Vagina (tissue), 2 donors: ENCODE results near the gene CCNQ. TPM values are rescaled to one million over a fixed set of nuclear protein-coding genes. Genes with fewer than 3 reads are reported as not detected.

ENCODE experiments used
- DNase-seq, 2 donors: peaks; one replicate each; pipeline ENCODE4 v3.0.0-alpha.2; 2017; ENCODE audit errors: extremely low spot score in 2 of 2
- H3K27ac ChIP-seq: fragments of 200-600 bp; sonication (generic); one replicate; pipeline ENCODE4 v1.5.1; 2019
- H3K27me3 ChIP-seq: fragments of 200-600 bp; sonication (generic); one replicate; pipeline ENCODE4 v1.5.1; 2019
- H3K36me3 ChIP-seq, 2 donors: fragments of 200-600 bp; sonication (generic); one replicate each; pipeline ENCODE4 v1.5.1; 2017 to 2019
- H3K4me1 ChIP-seq: fragments of 200-600 bp; sonication (generic); one replicate; pipeline ENCODE4 v1.5.1; 2019
- H3K4me3 ChIP-seq, 2 donors: fragments of 200-600 bp; sonication (generic); 1 replicate in 1 of 2; 2 replicates in 1 of 2; pipeline ENCODE4 v1.5.1; 2016 to 2019
- H3K9me3 ChIP-seq: fragments of 200-600 bp; sonication (generic); one replicate; pipeline ENCODE4 v1.5.1; 2019
- POLR2A ChIP-seq, 2 donors: fragments of 450-650 bp; IDR thresholded peaks; one replicate each; pipeline ENCODE4 v1.6.1; 2017; ENCODE audit warnings: antibody characterized with exemption in 2 of 2, mild to moderate bottlenecking in 2 of 2, moderate library complexity in 2 of 2
- POLR2AphosphoS5 ChIP-seq, 2 donors: sonication (generic); formaldehyde crosslinking; IDR thresholded peaks; one replicate each; pipeline ENCODE4 v1.9.0; 2017; ENCODE audit warnings: antibody characterized with exemption in 2 of 2, mild to moderate bottlenecking in 2 of 2, low read depth in 1 of 2; ENCODE audit not compliant: insufficient read depth in 1 of 2
- intact Hi-C: fragments of 100-400 bp; cut with DNase I; formaldehyde crosslinking; loops from one replicate; pipeline ENCODE4 v1.15.1; 2023
- total RNA-seq: library from RNA; depleted of rRNA; stranded (reverse); fragments of >200 nt; gene quantifications from one replicate; pipeline ENCODE4 v1.2.3, GENCODE V29; 2016
- TF ChIP-seq, protein P1 (sequence below), 3 experiments: fragments of 450-650 bp in 2 of 3; fragments of 200-600 bp in 1 of 3; sonication (generic) in 1 of 3; IDR thresholded peaks; one replicate each; pipeline ENCODE4 v1.5.1; 2017 to 2019; ENCODE audit warnings: antibody characterized with exemption in 3 of 3, mild to moderate bottlenecking in 2 of 3, moderate library complexity in 2 of 3

The CCNQ gene
- total RNA-seq, 1 donor from 2014 or later, result 31.2 TPM

DNA sequence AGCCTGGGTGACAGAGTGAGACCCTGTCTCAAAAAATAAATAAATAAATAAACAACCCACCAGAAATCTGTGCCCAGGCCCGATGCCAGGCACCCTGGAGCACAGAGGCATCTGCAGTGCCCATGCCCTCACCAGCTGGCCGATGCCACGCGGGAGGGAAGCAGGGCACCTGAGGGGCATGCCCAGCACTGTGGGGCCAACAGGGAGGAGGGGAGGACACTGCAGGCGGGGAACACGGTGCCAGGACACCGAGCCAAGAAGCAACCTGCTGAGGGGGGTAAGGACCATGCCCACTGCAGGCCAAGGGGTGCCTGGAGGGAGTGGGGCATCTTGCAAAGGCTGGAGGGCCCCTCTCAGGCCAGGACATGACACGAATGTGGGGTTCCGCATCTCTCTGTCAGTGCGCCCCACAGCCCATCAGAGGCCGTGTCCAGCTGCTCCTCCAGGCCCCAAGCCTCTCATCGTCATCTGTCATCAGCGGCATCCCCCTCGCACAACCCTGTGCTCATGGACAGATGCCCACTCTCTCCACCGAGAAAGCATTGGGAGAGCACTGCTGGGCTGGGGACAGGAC lies 34.8 kb upstream of the CCNQ start:
- Histone ChIP-seq H3K27me3 (no peaks in the 10 kb centered on the region), H3K4me3 (no peak overlapping the region), H3K9me3 (no peaks in the 10 kb centered on the region), H3K36me3 (no peaks in the 10 kb centered on the region), H3K4me1 (no peaks in the 10 kb centered on the region), H3K27ac (no peak overlapping the region)
- DNase-seq, result no peak
- TF ChIP-seq, protein P1, sequence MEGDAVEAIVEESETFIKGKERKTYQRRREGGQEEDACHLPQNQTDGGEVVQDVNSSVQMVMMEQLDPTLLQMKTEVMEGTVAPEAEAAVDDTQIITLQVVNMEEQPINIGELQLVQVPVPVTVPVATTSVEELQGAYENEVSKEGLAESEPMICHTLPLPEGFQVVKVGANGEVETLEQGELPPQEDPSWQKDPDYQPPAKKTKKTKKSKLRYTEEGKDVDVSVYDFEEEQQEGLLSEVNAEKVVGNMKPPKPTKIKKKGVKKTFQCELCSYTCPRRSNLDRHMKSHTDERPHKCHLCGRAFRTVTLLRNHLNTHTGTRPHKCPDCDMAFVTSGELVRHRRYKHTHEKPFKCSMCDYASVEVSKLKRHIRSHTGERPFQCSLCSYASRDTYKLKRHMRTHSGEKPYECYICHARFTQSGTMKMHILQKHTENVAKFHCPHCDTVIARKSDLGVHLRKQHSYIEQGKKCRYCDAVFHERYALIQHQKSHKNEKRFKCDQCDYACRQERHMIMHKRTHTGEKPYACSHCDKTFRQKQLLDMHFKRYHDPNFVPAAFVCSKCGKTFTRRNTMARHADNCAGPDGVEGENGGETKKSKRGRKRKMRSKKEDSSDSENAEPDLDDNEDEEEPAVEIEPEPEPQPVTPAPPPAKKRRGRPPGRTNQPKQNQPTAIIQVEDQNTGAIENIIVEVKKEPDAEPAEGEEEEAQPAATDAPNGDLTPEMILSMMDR (IDR thresholded peaks at IDR 0.05), result no peak
- no peak for TF ChIP-seq POLR2A (IDR thresholded peaks at IDR 0.05)
- TF ChIP-seq POLR2AphosphoS5 (IDR thresholded peaks at IDR 0.05; ENCODE audit: insufficient read depth in 1 of 2, low read depth in 1 of 2), result no peak
- intact Hi-C loops, result no loop called here

DNA sequence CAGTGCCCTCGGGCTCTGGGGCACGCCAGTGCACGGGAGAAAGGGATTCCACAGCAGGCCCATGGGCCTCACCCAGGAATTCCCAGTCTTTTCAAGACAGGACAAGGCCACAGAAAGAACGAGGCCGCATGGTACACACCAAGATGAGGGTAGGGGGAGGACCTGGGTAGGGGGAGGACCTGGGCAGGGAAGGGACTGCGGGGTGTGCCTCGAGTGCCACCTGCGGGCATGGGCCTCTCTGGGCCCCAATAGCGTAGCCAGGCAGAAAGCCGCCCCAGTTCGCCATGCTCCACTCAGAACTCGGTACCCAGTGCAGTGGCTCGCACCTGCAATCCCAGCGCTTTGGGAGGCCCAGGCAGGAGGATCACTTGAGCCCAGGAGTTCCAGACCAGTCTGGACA lies 34.1 kb upstream of the CCNQ start:
- no peaks in the 10 kb centered on the region for H3K36me3 ChIP-seq
- no peak for DNase-seq
- intact Hi-C loops, result no loop called here
- no peaks in the 10 kb centered on the region for H3K9me3 ChIP-seq
- H3K4me1 ChIP-seq, result no peaks in the 10 kb centered on the region
- no peak overlapping the region for H3K4me3 ChIP-seq
- H3K27me3 ChIP-seq, result no peaks in the 10 kb centered on the region
- TF ChIP-seq POLR2AphosphoS5 (IDR thresholded peaks at IDR 0.05; ENCODE audit: insufficient read depth in 1 of 2, low read depth in 1 of 2) (no peak), POLR2A (IDR thresholded peaks at IDR 0.05) (no peak)
- TF ChIP-seq, protein P1 (IDR thresholded peaks at IDR 0.05), result no peak
- H3K27ac ChIP-seq, result no peak overlapping the region

DNA sequence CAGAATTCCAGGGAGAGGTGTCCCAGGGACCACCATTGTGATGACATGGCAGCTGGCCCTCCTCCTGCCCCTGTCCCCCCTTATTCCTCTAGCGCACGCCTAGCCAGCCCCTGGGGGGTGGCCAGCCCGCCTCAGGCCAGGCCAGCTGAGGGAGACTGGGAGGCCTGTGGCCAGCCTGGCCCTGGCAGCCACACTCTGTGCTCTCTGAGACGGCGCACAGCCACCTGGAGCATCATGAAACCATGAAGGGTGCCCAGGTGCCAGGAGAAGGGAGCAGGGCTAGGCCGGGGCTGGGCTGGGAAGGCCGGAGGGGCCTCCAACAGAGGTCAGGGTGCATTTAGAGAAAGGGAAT lies 33.6 kb upstream of the CCNQ start:
- Histone ChIP-seq H3K27ac (no peak overlapping the region), H3K9me3 (no peaks in the 10 kb centered on the region), H3K4me1 (no peaks in the 10 kb centered on the region), H3K4me3 (no peak overlapping the region), H3K27me3 (no peaks in the 10 kb centered on the region), H3K36me3 (no peaks in the 10 kb centered on the region)
- DNase-seq, result no peak
- intact Hi-C loops, result no loop called here
- TF ChIP-seq POLR2A (IDR thresholded peaks at IDR 0.05) (no peak), POLR2AphosphoS5 (IDR thresholded peaks at IDR 0.05; ENCODE audit: insufficient read depth in 1 of 2, low read depth in 1 of 2) (no peak)
- TF ChIP-seq, protein P1 (IDR thresholded peaks at IDR 0.05), result no peak

DNA sequence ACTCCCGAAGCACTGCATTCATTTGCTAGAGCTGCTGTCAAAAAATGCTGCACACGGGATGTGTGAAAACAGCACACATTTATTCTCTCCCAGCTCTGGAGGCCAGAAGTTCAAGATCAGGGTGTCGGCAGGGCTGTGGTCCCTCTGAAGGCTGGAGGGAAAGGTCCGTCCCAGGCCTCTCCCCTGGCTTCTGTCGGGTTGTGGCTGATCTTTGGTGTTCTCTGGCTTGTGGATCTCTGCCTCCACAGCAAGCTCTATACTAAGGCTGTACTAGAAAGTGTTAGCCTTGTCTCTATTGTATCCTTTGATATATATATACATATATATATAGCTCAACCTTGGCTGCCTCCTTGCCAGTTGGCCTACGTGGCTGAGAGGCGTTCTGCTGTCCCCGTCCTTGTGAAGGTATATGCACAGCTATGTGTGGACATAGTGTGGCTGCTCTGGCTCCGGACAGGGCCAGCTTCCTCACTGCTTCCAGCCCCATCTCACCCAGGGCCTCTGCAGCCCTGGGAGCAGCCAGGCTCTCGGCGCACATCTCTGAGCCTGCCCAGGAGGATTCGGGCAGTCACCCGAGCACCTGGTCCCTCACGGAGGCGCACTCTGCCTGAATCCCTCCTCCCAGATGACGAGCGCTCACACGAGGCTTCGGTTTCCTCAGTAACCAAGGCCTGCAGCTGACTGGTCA lies 33.1 kb upstream of the CCNQ start:
- no peak for DNase-seq

DNA sequence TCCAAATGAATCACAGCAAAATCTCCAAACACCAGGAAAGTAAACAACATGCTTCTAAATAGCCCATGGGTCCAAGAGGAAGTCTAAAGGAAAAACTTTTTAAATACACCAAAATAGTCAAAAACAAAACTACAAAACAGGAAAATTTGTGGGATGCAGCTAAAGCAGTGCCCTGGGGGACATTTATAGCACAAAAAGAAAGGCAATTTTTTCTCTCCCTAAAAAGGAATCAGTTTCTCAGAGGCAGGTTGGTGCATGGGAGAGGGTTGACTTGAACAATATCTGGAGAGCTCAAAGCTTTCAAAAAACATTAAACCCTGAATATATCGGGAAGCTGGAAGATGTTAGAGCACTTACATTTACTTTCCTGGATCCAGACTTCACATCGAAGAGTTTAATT lies 32.4 kb upstream of the CCNQ start:
- Histone ChIP-seq H3K36me3 (no peaks in the 10 kb centered on the region), H3K9me3 (no peaks in the 10 kb centered on the region), H3K4me1 (no peaks in the 10 kb centered on the region), H3K27me3 (no peaks in the 10 kb centered on the region), H3K4me3 (no peak overlapping the region), H3K27ac (no peak overlapping the region)
- intact Hi-C loops, result no loop called here
- TF ChIP-seq, protein P1 (IDR thresholded peaks at IDR 0.05), result no peak
- no peak for TF ChIP-seq POLR2AphosphoS5 (IDR thresholded peaks at IDR 0.05; ENCODE audit: insufficient read depth in 1 of 2, low read depth in 1 of 2)
- no peak for TF ChIP-seq POLR2A (IDR thresholded peaks at IDR 0.05)
- DNase-seq, result no peak

More for the DNA sequence above, 33.1 kb upstream of the CCNQ start:
- TF ChIP-seq POLR2A (IDR thresholded peaks at IDR 0.05) (no peak), POLR2AphosphoS5 (IDR thresholded peaks at IDR 0.05; ENCODE audit: insufficient read depth in 1 of 2, low read depth in 1 of 2) (no peak)
- TF ChIP-seq, protein P1 (IDR thresholded peaks at IDR 0.05), result no peak
- Histone ChIP-seq H3K36me3 (no peaks in the 10 kb centered on the region), H3K27ac (no peak overlapping the region), H3K4me3 (no peak overlapping the region), H3K4me1 (no peaks in the 10 kb centered on the region), H3K27me3 (no peaks in the 10 kb centered on the region), H3K9me3 (no peaks in the 10 kb centered on the region)
- intact Hi-C loops, result no loop called here
